Calu3 (cell line): Measurements from ENCODE around the gene AQP9. TPM values are rescaled to one million over a fixed set of nuclear protein-coding genes. Genes with fewer than 3 reads are reported as not detected.

Experiments used
- BruUV-seq: library from RNA; stranded (reverse); fragments of 400-500 nt; replicated peaks from 2 replicates; lab custom pipeline; 2021; lab: Mats Ljungman, UMichigan
- CTCF ChIA-PET: fragments of 300-600 bp; sonication (Branson Sonifier 250); formaldehyde crosslinking; loops from one replicate; lab custom pipeline; 2022; ENCODE audit warnings: antibody characterized with exemption; lab: Charles Lee
- DNase-seq: peaks from one replicate; pipeline ENCODE4 v3.0.0; 2022
- H3K27ac Mint-ChIP-seq: one replicate; pipeline ENCODE4 v1.8.0; 2022; ENCODE audit warnings: mixed read lengths; ENCODE audit not compliant: unreplicated experiment
- H3K27me3 Mint-ChIP-seq: one replicate; pipeline ENCODE4 v1.8.0; 2022; ENCODE audit warnings: mixed read lengths; ENCODE audit not compliant: unreplicated experiment
- H3K36me3 Mint-ChIP-seq: one replicate; pipeline ENCODE4 v1.8.0; 2022; ENCODE audit warnings: mild to moderate bottlenecking, moderate library complexity, mixed read lengths; ENCODE audit not compliant: insufficient read depth, unreplicated experiment
- H3K4me1 Mint-ChIP-seq: one replicate; pipeline ENCODE4 v1.8.0; 2022; ENCODE audit warnings: mild to moderate bottlenecking, low read depth, mixed read lengths; ENCODE audit not compliant: unreplicated experiment
- H3K4me3 Mint-ChIP-seq: one replicate; pipeline ENCODE4 v1.8.0; 2022; ENCODE audit warnings: mild to moderate bottlenecking, low read depth, moderate library complexity, mixed read lengths; ENCODE audit not compliant: unreplicated experiment
- H3K9me3 Mint-ChIP-seq: one replicate; pipeline ENCODE4 v1.8.0; 2022; ENCODE audit warnings: low read depth, mixed read lengths; ENCODE audit not compliant: unreplicated experiment
- intact Hi-C: fragments of 100-400 bp; cut with micrococcal nuclease; formaldehyde crosslinking; loops from one replicate; pipeline ENCODE4 v1.10.0; 2022; ENCODE audit not compliant: unreplicated experiment
- total RNA-seq: library from RNA; stranded (reverse); gene quantifications from 2 replicates; pipeline ENCODE4 v1.2.3, GENCODE V29; 2022
- TF ChIP-seq, protein P1 (sequence below): fragments of 200-600 bp; IDR thresholded peaks from one replicate; pipeline ENCODE4 v1.8.0; 2022; ENCODE audit warnings: antibody characterized with exemption; ENCODE audit not compliant: unreplicated experiment

Gene AQP9
- total RNA-seq, 1 experiment from 2014 or later, result not detected

DNA sequence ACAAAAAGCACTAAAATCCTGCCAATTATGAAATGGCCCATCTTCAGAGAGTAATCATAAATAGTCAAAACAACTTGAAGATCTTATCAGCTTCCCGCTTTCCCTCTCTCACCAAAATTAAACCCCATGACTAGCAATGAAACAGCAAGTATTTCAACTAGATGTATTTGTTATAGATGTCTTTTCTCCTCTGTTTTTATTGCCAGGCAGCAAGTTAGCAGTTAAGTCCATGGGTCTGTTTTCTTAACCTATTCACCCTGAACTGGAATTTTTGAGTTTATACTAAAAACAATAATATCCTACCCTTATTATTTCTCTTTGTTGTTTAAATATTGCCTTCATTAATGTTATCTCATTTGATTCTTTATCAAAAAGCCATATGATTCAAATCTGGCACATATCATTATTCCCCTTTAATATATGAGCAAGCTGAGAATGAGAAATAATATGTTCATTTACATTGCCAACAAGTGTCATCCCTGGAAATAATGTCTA is 23.3 kb downstream of the AQP9 start:
- intact Hi-C loops, result no loop called here
- H3K27ac Mint-ChIP-seq, result no peak overlapping the region
- BruUV-seq, result no TSS peak
- TF ChIP-seq, protein P1, sequence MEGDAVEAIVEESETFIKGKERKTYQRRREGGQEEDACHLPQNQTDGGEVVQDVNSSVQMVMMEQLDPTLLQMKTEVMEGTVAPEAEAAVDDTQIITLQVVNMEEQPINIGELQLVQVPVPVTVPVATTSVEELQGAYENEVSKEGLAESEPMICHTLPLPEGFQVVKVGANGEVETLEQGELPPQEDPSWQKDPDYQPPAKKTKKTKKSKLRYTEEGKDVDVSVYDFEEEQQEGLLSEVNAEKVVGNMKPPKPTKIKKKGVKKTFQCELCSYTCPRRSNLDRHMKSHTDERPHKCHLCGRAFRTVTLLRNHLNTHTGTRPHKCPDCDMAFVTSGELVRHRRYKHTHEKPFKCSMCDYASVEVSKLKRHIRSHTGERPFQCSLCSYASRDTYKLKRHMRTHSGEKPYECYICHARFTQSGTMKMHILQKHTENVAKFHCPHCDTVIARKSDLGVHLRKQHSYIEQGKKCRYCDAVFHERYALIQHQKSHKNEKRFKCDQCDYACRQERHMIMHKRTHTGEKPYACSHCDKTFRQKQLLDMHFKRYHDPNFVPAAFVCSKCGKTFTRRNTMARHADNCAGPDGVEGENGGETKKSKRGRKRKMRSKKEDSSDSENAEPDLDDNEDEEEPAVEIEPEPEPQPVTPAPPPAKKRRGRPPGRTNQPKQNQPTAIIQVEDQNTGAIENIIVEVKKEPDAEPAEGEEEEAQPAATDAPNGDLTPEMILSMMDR, result no peak
- H3K4me3 Mint-ChIP-seq, result no peak overlapping the region
- no peaks in the 10 kb centered on the region for H3K4me1 Mint-ChIP-seq
- H3K27me3 Mint-ChIP-seq, result peaks cover 72% of the 10 kb centered on the region
- H3K9me3 Mint-ChIP-seq, result no peaks in the 10 kb centered on the region
- H3K36me3 Mint-ChIP-seq, result no peaks in the 10 kb centered on the region
- DNase-seq, result no peak
- CTCF ChIA-PET, result no interaction called here

DNA sequence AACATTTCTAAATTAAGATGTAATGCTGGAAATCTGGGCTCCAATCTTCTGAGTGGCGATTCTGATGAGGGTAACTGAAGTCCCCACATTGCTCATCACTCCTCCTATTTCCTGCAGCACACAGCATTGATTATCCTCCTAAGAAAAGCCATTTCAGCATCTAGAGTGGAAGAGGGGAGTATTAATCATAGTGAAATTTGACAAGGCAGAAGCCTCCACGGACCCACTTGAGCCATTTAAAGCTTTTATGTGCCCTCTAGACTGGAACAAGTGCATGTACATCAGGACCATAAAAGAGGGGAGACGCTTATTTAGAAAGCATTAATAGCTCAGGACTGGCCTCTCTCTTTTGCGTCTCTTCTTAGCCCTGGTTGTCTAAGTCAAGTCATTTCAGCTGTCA is 25.8 kb downstream of the AQP9 start:
- intact Hi-C loops, result no loop called here
- BruUV-seq, result no TSS peak
- TF ChIP-seq, protein P1, result no peak
- Mint-ChIP-seq H3K9me3 (no peaks in the 10 kb centered on the region), H3K36me3 (no peaks in the 10 kb centered on the region), H3K27me3 (peaks cover 95% of the 10 kb centered on the region), H3K4me1 (no peaks in the 10 kb centered on the region), H3K4me3 (no peak overlapping the region), H3K27ac (no peak overlapping the region)
- CTCF ChIA-PET, result no interaction called here
- no peak for DNase-seq

DNA sequence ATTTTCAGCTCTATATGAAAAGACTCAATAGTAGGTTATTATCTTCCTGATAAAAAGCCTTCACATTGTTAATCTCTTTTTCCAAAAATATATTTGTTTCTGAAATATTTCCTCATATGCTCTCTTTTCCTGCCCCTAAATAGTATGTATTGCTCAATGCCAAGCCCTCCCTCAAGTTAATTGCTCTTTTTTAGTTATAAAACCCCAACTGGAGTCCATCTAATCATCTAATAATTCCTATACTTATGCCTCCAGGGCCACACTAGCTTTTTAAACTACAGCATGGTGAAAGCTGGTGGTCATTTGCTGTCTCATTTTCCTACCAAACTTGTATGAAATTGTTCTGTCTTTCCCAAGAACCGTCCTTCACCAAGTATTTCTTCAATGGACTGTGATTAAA is 26.7 kb downstream of the AQP9 start:
- H3K4me3 Mint-ChIP-seq, result no peak overlapping the region
- H3K27me3 Mint-ChIP-seq, result peaks cover 95% of the 10 kb centered on the region
- TF ChIP-seq, protein P1, result no peak
- H3K9me3 Mint-ChIP-seq, result no peaks in the 10 kb centered on the region
- no peaks in the 10 kb centered on the region for H3K4me1 Mint-ChIP-seq
- DNase-seq, result no peak
- intact Hi-C loops, result no loop called here
- CTCF ChIA-PET, result no interaction called here
- no peaks in the 10 kb centered on the region for H3K36me3 Mint-ChIP-seq
- H3K27ac Mint-ChIP-seq, result no peak overlapping the region
- BruUV-seq, result no TSS peak

DNA sequence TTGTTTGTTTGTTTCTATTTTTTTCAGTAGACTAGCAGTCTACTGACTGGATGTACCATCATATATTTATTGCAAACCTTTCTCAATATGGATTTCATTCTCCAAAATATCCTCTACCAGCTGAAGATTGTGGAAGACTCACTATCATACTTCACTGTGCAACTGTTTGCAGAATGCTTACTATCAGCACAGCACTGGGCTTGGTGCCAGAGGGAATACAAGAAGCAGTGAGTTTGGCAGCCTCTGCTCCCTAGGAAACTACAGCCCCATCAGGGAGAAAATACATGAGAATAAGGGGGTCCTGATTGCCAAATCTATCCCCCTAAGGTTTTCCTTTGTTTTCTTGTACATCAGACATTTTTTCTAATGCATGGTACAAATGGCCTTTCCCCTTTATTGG is 27.5 kb downstream of the AQP9 start:
- Mint-ChIP-seq H3K9me3 (no peaks in the 10 kb centered on the region), H3K4me1 (no peaks in the 10 kb centered on the region), H3K27ac (no peak overlapping the region), H3K36me3 (no peaks in the 10 kb centered on the region), H3K27me3 (peaks cover 95% of the 10 kb centered on the region), H3K4me3 (no peak overlapping the region)
- no TSS peak for BruUV-seq
- intact Hi-C loops, result no loop called here
- CTCF ChIA-PET, result no interaction called here
- peak; percentile 10 for DNase-seq
- TF ChIP-seq, protein P1, result no peak
